ENCODE data around the gene OPA3.
"Not testable (repeated sequence)": the region's sequence is repeated elsewhere in the genome, so short reads cannot be mapped to it uniquely, and the experiment has no call there.

The OPA3 gene

DNA sequence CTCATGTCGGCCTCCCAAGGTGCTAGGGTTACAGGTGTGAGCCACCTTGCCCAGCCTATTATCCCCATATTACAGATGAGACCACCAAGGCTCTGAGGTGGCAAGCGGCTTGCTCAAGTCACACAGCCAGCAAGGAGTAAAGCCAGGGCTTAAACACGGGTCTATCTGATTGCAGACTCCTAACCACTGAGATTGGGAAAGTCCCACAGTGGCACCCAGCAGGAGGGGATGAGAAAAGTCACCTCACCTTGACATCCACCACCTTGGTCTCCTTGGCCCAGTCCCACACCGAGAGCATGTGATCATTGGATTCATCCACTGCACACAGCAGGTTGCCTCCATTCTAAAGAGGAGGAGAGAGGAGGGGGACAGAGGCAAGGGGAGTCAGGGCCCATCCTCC is 45.1 kb upstream of the OPA3 start:
- Histone ChIP-seq H3K9me3 (ENCODE audit: low read length) (no peaks in the 10 kb centered on the region), H3K9ac (ENCODE audit: low read length) (no peak overlapping the region), H4K20me1 (ENCODE audit: insufficient read depth, low read length) (no peaks in the 10 kb centered on the region), H3K79me2 (ENCODE audit: insufficient read depth, low read length) (no peaks in the 10 kb centered on the region), H3K9me2 (ENCODE audit: low read depth, low read length) (no peaks in the 10 kb centered on the region), H3K4me2 (ENCODE audit: low read length) (no peak overlapping the region), H2AFZ (ENCODE audit: low read length) (no peak overlapping the region), H3K36me3 (ENCODE audit: insufficient read depth, low read length) (peaks cover 30% of the 10 kb centered on the region), H3K27ac (ENCODE audit: low read depth, low read length, poor library complexity, severe bottlenecking) (no peak overlapping the region), H3K4me3 (ENCODE audit: low read depth, low read length, poor library complexity, severe bottlenecking) (no peak overlapping the region), H3F3A (ENCODE audit: insufficient read depth, low read length) (no peaks in the 10 kb centered on the region), H3K4me1 (ENCODE audit: insufficient read depth, low read length, severe bottlenecking) (peaks cover 3% of the 10 kb centered on the region), H3K27me3 (ENCODE audit: insufficient read depth, low read length) (no peaks in the 10 kb centered on the region)
- TF ChIP-seq, protein P1, sequence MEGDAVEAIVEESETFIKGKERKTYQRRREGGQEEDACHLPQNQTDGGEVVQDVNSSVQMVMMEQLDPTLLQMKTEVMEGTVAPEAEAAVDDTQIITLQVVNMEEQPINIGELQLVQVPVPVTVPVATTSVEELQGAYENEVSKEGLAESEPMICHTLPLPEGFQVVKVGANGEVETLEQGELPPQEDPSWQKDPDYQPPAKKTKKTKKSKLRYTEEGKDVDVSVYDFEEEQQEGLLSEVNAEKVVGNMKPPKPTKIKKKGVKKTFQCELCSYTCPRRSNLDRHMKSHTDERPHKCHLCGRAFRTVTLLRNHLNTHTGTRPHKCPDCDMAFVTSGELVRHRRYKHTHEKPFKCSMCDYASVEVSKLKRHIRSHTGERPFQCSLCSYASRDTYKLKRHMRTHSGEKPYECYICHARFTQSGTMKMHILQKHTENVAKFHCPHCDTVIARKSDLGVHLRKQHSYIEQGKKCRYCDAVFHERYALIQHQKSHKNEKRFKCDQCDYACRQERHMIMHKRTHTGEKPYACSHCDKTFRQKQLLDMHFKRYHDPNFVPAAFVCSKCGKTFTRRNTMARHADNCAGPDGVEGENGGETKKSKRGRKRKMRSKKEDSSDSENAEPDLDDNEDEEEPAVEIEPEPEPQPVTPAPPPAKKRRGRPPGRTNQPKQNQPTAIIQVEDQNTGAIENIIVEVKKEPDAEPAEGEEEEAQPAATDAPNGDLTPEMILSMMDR (IDR thresholded peaks at IDR 0.05; ENCODE audit: low read length), result no peak
- TF ChIP-seq EZH2 (IDR thresholded peaks at IDR 0.05; ENCODE audit: borderline replicate concordance, low read length), result no peak

DNA sequence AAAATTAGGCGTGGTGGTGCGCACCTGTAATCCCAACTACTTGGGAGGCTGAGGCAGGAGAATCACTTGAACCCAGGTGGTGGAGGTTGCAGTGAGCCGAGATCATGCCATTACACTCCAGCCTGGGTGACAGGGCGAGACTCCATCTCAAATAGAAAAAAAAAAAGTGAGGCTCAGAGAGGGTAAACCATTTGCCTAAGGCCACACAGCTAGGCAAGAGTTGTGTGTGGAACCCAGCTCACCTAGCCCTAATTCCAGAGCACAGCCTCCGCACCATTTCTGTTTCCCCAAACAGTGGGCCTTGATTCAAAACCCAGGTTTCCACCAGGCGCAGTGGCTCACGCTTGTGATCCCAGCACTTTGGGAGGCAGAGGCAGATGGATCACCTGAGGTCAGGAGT is 43.6 kb upstream of the OPA3 start:
- H3K4me3 ChIP-seq (ENCODE audit: low read depth, low read length, poor library complexity, severe bottlenecking); H4K20me1 ChIP-seq (ENCODE audit: insufficient read depth, low read length); H3F3A ChIP-seq (ENCODE audit: insufficient read depth, low read length); H3K9me3 ChIP-seq (ENCODE audit: low read length); H3K27me3 ChIP-seq (ENCODE audit: insufficient read depth, low read length); H3K4me1 ChIP-seq (ENCODE audit: insufficient read depth, low read length, severe bottlenecking); H3K4me2 ChIP-seq (ENCODE audit: low read length); H3K9ac ChIP-seq (ENCODE audit: low read length); H3K79me2 ChIP-seq (ENCODE audit: insufficient read depth, low read length); H3K9me2 ChIP-seq (ENCODE audit: low read depth, low read length); H3K27ac ChIP-seq (ENCODE audit: low read depth, low read length, poor library complexity, severe bottlenecking); H2AFZ ChIP-seq (ENCODE audit: low read length): not testable (repeated sequence)
- H3K36me3 ChIP-seq (ENCODE audit: insufficient read depth, low read length), result peaks cover 40% of the 10 kb centered on the region

DNA sequence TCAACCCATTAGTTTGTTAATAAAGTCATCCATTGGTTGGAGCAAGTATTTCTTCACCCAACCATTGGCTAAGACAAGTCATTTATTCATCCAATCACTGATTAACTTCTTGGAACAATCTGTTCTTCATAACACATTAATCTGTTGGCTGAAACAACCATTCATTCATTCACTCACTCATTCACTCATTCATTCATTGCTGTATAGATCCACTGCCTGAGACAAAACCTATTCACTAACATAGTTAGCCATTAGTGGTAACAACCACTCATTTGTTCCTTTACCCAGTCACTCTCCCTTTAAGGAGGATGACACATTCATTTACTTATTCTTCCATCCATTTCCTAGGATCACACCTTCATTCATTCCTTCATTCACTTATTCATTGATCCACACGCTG is 39.4 kb upstream of the OPA3 start:
- Histone ChIP-seq H3F3A (ENCODE audit: insufficient read depth, low read length) (no peaks in the 10 kb centered on the region), H3K27ac (ENCODE audit: low read depth, low read length, poor library complexity, severe bottlenecking) (no peak overlapping the region), H3K36me3 (ENCODE audit: insufficient read depth, low read length) (peaks cover 57% of the 10 kb centered on the region), H3K4me3 (ENCODE audit: low read depth, low read length, poor library complexity, severe bottlenecking) (no peak overlapping the region), H3K79me2 (ENCODE audit: insufficient read depth, low read length) (no peaks in the 10 kb centered on the region), H3K9ac (ENCODE audit: low read length) (no peak overlapping the region), H3K4me2 (ENCODE audit: low read length) (no peak overlapping the region), H3K9me3 (ENCODE audit: low read length) (no peaks in the 10 kb centered on the region), H3K9me2 (ENCODE audit: low read depth, low read length) (no peaks in the 10 kb centered on the region), H4K20me1 (ENCODE audit: insufficient read depth, low read length) (no peaks in the 10 kb centered on the region), H2AFZ (ENCODE audit: low read length) (no peak overlapping the region), H3K4me1 (ENCODE audit: insufficient read depth, low read length, severe bottlenecking) (no peaks in the 10 kb centered on the region), H3K27me3 (ENCODE audit: insufficient read depth, low read length) (no peaks in the 10 kb centered on the region)
- TF ChIP-seq EZH2 (IDR thresholded peaks at IDR 0.05; ENCODE audit: borderline replicate concordance, low read length), result no peak
- TF ChIP-seq, protein P1 (IDR thresholded peaks at IDR 0.05; ENCODE audit: low read length), result no peak

DNA sequence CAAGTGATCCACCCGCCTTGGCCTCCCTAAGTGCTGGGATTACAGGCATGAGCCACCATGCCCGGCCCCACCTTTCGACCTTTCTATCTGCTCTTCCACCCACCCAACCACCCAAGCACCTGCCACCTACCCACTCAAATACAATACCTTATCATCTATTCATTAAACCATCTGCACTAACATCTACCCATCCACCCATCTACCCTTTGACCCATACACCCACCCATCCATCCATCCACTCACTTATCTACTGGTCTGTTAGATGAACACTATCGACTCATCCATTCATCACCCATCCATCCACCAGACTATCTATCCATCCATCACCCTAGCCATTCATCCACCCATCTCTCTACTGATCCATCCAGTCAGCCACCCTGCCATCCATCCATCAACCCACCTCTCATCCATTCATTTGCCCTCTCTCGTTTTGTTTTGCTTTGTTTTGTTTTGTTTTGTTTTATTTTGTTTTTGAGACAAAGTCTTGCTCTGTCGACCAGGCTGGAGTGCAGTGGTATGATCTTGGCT is 37.4 kb upstream of the OPA3 start:
- no peaks in the 10 kb centered on the region for H3K79me2 ChIP-seq (ENCODE audit: insufficient read depth, low read length)
- no peak overlapping the region for H3K9ac ChIP-seq (ENCODE audit: low read length)
- H3K4me3 ChIP-seq (ENCODE audit: low read depth, low read length, poor library complexity, severe bottlenecking), result no peak overlapping the region
- no peaks in the 10 kb centered on the region for H3F3A ChIP-seq (ENCODE audit: insufficient read depth, low read length)
- H3K36me3 ChIP-seq (ENCODE audit: insufficient read depth, low read length), result peaks cover 54% of the 10 kb centered on the region
- no peaks in the 10 kb centered on the region for H3K27me3 ChIP-seq (ENCODE audit: insufficient read depth, low read length)
- no peak overlapping the region for H3K27ac ChIP-seq (ENCODE audit: low read depth, low read length, poor library complexity, severe bottlenecking)
- no peaks in the 10 kb centered on the region for H4K20me1 ChIP-seq (ENCODE audit: insufficient read depth, low read length)
- H3K4me1 ChIP-seq (ENCODE audit: insufficient read depth, low read length, severe bottlenecking), result no peaks in the 10 kb centered on the region
- no peaks in the 10 kb centered on the region for H3K9me2 ChIP-seq (ENCODE audit: low read depth, low read length)
- no peak overlapping the region for H2AFZ ChIP-seq (ENCODE audit: low read length)
- TF ChIP-seq EZH2 (IDR thresholded peaks at IDR 0.05; ENCODE audit: borderline replicate concordance, low read length), result no peak
- TF ChIP-seq, protein P1 (IDR thresholded peaks at IDR 0.05; ENCODE audit: low read length), result no peak
- H3K4me2 ChIP-seq (ENCODE audit: low read length), result no peak overlapping the region
- H3K9me3 ChIP-seq (ENCODE audit: low read length), result no peaks in the 10 kb centered on the region

Data from OCI-LY1 (cell line).